Smooth muscle cell (in vitro differentiated cells): ENCODE data around the gene RET. TPM values are rescaled to one million over a fixed set of nuclear protein-coding genes. Genes with fewer than 3 reads are reported as not detected.

Experiments used
- DNase-seq: peaks from one replicate; lab custom pipeline; 2025; ENCODE audit not compliant: unreplicated experiment; lab: John Stamatoyannopoulos, UW
- H2AFZ ChIP-seq: fragments of 200-600 bp; sonication (generic); 2 replicates; pipeline ENCODE4 v1.6.0; 2016; ENCODE audit warnings: antibody characterized with exemption, low read depth, mild to moderate bottlenecking
- H3F3A ChIP-seq: fragments of 200-600 bp; sonication (generic); 2 replicates; pipeline ENCODE4 v1.6.0; 2017; ENCODE audit warnings: antibody characterized with exemption, low read depth
- H3K27ac ChIP-seq: fragments of 200-600 bp; sonication (generic); 2 replicates; pipeline ENCODE4 v1.5.1; 2016; ENCODE audit warnings: low read depth, mild to moderate bottlenecking
- H3K27me3 ChIP-seq: fragments of 200-600 bp; sonication (generic); 2 replicates; pipeline ENCODE4 v1.6.1; 2016; ENCODE audit warnings: low read depth, mild to moderate bottlenecking
- H3K36me3 ChIP-seq: fragments of 200-600 bp; sonication (generic); 2 replicates; pipeline ENCODE4 v1.5.1; 2016; ENCODE audit warnings: low read depth
- H3K4me1 ChIP-seq: fragments of 200-600 bp; sonication (generic); 2 replicates; pipeline ENCODE4 v1.5.1; 2016; ENCODE audit warnings: low read depth
- H3K4me2 ChIP-seq: fragments of 200-600 bp; sonication (generic); 2 replicates; pipeline ENCODE4 v1.6.0; 2016; ENCODE audit warnings: mild to moderate bottlenecking
- H3K4me3 ChIP-seq: fragments of 200-600 bp; sonication (generic); 2 replicates; pipeline ENCODE4 v1.5.1; 2016; ENCODE audit warnings: mild to moderate bottlenecking
- H3K79me2 ChIP-seq: fragments of 200-600 bp; sonication (generic); 2 replicates; pipeline ENCODE4 v1.6.0; 2016; ENCODE audit warnings: low read depth, mild to moderate bottlenecking
- H3K9ac ChIP-seq: fragments of 200-600 bp; sonication (generic); 2 replicates; pipeline ENCODE4 v1.6.0; 2016; ENCODE audit warnings: low read depth
- H3K9me3 ChIP-seq: fragments of 200-600 bp; sonication (generic); replicated peaks from 2 replicates; pipeline ENCODE4 v1.5.1; 2016; ENCODE audit warnings: low read depth
- H4K20me1 ChIP-seq: fragments of 200-600 bp; sonication (generic); 2 replicates; pipeline ENCODE4 v1.6.0; 2016; ENCODE audit warnings: low read depth
- CTCF ChIP-seq: fragments of 200-600 bp; sonication (generic); IDR thresholded peaks from 2 replicates; pipeline ENCODE4 v1.5.1; 2017; ENCODE audit warnings: borderline replicate concordance, mild to moderate bottlenecking, antibody characterized with exemption; ENCODE audit not compliant: insufficient read depth, poor library complexity, severe bottlenecking
- WGBS: methylation state at CpG from one replicate; pipeline ENCODE4 v1.1.7; 2016; ENCODE audit warnings: low lambda C conversion rate; 5-methylcytosine and 5-hydroxymethylcytosine counted together
- polyA plus RNA-seq: library from polyadenylated mRNA; unstranded; fragments of >200 nt; fragmentation: Nextera tagmentation; extraction: Ambion mirVana; gene quantifications from 2 replicates; pipeline ENCODE4 v1.2.1, GENCODE V29; 2016
- total RNA-seq: library from RNA; depleted of rRNA; stranded (reverse); fragments of >200 nt; gene quantifications from 2 replicates; pipeline ENCODE4 v1.2.3, GENCODE V29; 2014

Gene RET
- total and polyA plus RNA-seq, 2 experiments from 2014 or later: 0.70 to 0.94 TPM

DNA sequence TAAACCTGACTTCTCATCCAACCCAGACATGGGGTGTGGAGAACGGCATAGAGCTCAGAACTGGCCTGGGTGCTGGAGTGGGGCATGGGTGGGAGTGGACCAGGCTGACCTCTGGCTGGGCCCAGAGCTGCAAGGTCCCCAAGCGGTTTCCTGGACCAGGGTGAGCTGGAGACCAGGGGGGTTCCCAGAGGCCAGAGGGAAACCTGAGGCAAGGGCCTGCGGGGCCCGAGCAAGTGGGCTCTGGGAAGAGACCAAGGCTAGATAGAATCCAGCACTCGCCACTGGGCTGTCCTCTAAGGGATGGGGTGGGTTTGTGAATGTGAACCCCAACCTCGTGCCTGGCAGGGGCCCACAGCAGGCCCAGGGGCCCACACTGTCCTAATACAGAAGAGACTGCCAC is 39.4 kb upstream of the RET start:
- Histone ChIP-seq H3K79me2 (no peaks in the 10 kb centered on the region), H3K4me3 (no peak overlapping the region), H3K4me1 (no peaks in the 10 kb centered on the region), H4K20me1 (no peaks in the 10 kb centered on the region), H3K9me3 (no peaks in the 10 kb centered on the region), H3K36me3 (no peaks in the 10 kb centered on the region), H3F3A (no peaks in the 10 kb centered on the region), H3K27ac (no peak overlapping the region), H2AFZ (no peak overlapping the region), H3K27me3 (no peaks in the 10 kb centered on the region), H3K4me2 (no peak overlapping the region), H3K9ac (no peak overlapping the region)
- WGBS: 82% methylated on average over 6 of the region's 6 CpGs
- no peak for TF ChIP-seq CTCF
- no peak for DNase-seq

GRCh38 chr10:43037942-43038782 is 38.7 kb upstream of the RET start:
- Histone ChIP-seq H3K9ac (no peak overlapping the region), H3K4me2 (no peak overlapping the region), H3K4me3 (no peak overlapping the region), H4K20me1 (no peaks in the 10 kb centered on the region), H3K36me3 (no peaks in the 10 kb centered on the region), H3K27me3 (no peaks in the 10 kb centered on the region), H3K79me2 (no peaks in the 10 kb centered on the region), H3K9me3 (no peaks in the 10 kb centered on the region), H3F3A (no peaks in the 10 kb centered on the region), H3K27ac (no peak overlapping the region), H2AFZ (no peak overlapping the region), H3K4me1 (no peaks in the 10 kb centered on the region)
- 87% methylated on average over 14 of the region's 14 CpGs for WGBS
- no peak for DNase-seq
- TF ChIP-seq CTCF: no peak

GRCh38 chr10:43038783-43039623 is 37.9 kb upstream of the RET start:
- H4K20me1 ChIP-seq: no peaks in the 10 kb centered on the region
- DNase-seq: no peak
- no peak for TF ChIP-seq CTCF
- H3K79me2 ChIP-seq: no peaks in the 10 kb centered on the region
- no peaks in the 10 kb centered on the region for H3K36me3 ChIP-seq
- H3K27ac ChIP-seq: no peak overlapping the region
- H3K4me3 ChIP-seq: no peak overlapping the region
- no peaks in the 10 kb centered on the region for H3K27me3 ChIP-seq
- H2AFZ ChIP-seq: no peak overlapping the region
- WGBS: 81% methylated on average over 9 of the region's 15 CpGs
- no peaks in the 10 kb centered on the region for H3K4me1 ChIP-seq
- no peak overlapping the region for H3K9ac ChIP-seq
- H3F3A ChIP-seq: no peaks in the 10 kb centered on the region
- H3K4me2 ChIP-seq: no peak overlapping the region
- no peaks in the 10 kb centered on the region for H3K9me3 ChIP-seq
